OCI-M2 (cell line): ENCODE results near the gene VAV1.
A peak's percentile ranks its signal among the peaks of the same experiment; 100 is the strongest.
"Not testable (repeated sequence)": the region's sequence is repeated elsewhere in the genome, so short reads cannot be mapped to it uniquely, and the experiment has no call there.

Source experiments
- DNase-seq: peaks from one replicate; lab custom pipeline; 2025; ENCODE audit not compliant: unreplicated experiment; lab: John Stamatoyannopoulos, UW

The VAV1 gene

GRCh38 chr19:6788896-6789295 lies 16.4 kb downstream of the VAV1 start:
- no peak for DNase-seq

- DNase-seq = no peak
Measured at GRCh38 chr19:6790194-6791128, 18.0 kb downstream of the VAV1 start.

- no peak for DNase-seq
Measured at GRCh38 chr19:6791237-6791636, 18.7 kb downstream of the VAV1 start.

- no peak for DNase-seq
Measured at GRCh38 chr19:6793411-6793810, 20.9 kb downstream of the VAV1 start.

GRCh38 chr19:6793973-6794372 lies 21.5 kb downstream of the VAV1 start:
- no peak for DNase-seq

GRCh38 chr19:6794686-6795431 lies 22.4 kb downstream of the VAV1 start:
- DNase-seq = no peak

GRCh38 chr19:6796278-6796677 lies 23.8 kb downstream of the VAV1 start:
- no peak for DNase-seq

GRCh38 chr19:6797646-6798045 lies 25.1 kb downstream of the VAV1 start:
- DNase-seq = no peak

- DNase-seq = not testable (repeated sequence)
Measured at GRCh38 chr19:6800160-6800790, 27.8 kb downstream of the VAV1 start.

GRCh38 chr19:6800991-6801484 lies 28.5 kb downstream of the VAV1 start:
- DNase-seq = no peak

- peak; percentile 63 for DNase-seq
Measured at GRCh38 chr19:6801485-6802086, 29.1 kb downstream of the VAV1 start.

- DNase-seq = peak; percentile 28
Measured at GRCh38 chr19:6802336-6803035, 30.0 kb downstream of the VAV1 start.

- no peak for DNase-seq
Measured at GRCh38 chr19:6803036-6803404, 30.5 kb downstream of the VAV1 start.

- no peak for DNase-seq
Measured at GRCh38 chr19:6806488-6806887, 34.0 kb downstream of the VAV1 start.

GRCh38 chr19:6807291-6807690 lies 34.8 kb downstream of the VAV1 start:
- no peak for DNase-seq

GRCh38 chr19:6808494-6808893 lies 36.0 kb downstream of the VAV1 start:
- no peak for DNase-seq

- DNase-seq = no peak
Measured at GRCh38 chr19:6809262-6809661, 36.8 kb downstream of the VAV1 start.

- DNase-seq = no peak
Measured at GRCh38 chr19:6811378-6811777, 38.9 kb downstream of the VAV1 start.

- DNase-seq = no peak
Measured at GRCh38 chr19:6811906-6812305, 39.4 kb downstream of the VAV1 start.

GRCh38 chr19:6812612-6813011 lies 40.1 kb downstream of the VAV1 start:
- no peak for DNase-seq

- no peak for DNase-seq
Measured at GRCh38 chr19:6813659-6814058, 41.2 kb downstream of the VAV1 start.
